Left lobe of liver (tissue), 2 donors: ENCODE results near the gene GALR2. TPM values are rescaled to one million over a fixed set of nuclear protein-coding genes. Genes with fewer than 3 reads are reported as not detected.
A peak's percentile ranks its signal among the peaks of the same experiment; 100 is the strongest.
"Not testable (repeated sequence)": the region's sequence is repeated elsewhere in the genome, so short reads cannot be mapped to it uniquely, and the experiment has no call there.

ENCODE experiments used
- ATAC-seq: fragments of 200-7000 bp; cut with Tn5 transposase; one replicate; pipeline ENCODE4 v1.9.1; 2020; ENCODE audit warnings: mild to moderate bottlenecking, moderate library complexity
- DNase-seq: peaks from one replicate; pipeline ENCODE4 v3.0.0-alpha.2; 2020; ENCODE audit warnings: low spot score
- total RNA-seq: library from RNA; stranded (reverse); gene quantifications from one replicate; pipeline ENCODE4 v1.2.1, GENCODE V29; 2021
- donor health status: DM: no; HTN: no; CAD: no; lungs with moderate emphysema.
- donor health status: DM: no; HTN: yes; CAD: no.

The GALR2 gene
- total RNA-seq, 1 donor from 2014 or later: not detected

- no peak for DNase-seq
Measured at GRCh38 chr17:76049836-76050537, 24.6 kb upstream of the GALR2 start.

GRCh38 chr17:76050538-76051467 lies 23.8 kb upstream of the GALR2 start:
- DNase-seq (no peak), ATAC-seq (no peak)

More at GRCh38 chr17:76049836-76050537, 24.6 kb upstream of the GALR2 start:
- ATAC-seq: no peak

GRCh38 chr17:76051561-76051960 lies 23.0 kb upstream of the GALR2 start:
- DNase-seq (no peak), ATAC-seq (no peak)

GRCh38 chr17:76053246-76054111 lies 21.1 kb upstream of the GALR2 start:
- no peak for DNase-seq

GRCh38 chr17:76054112-76054476 lies 20.5 kb upstream of the GALR2 start:
- DNase-seq: no peak
- no peak for ATAC-seq

More at GRCh38 chr17:76053246-76054111, 21.1 kb upstream of the GALR2 start:
- ATAC-seq: no peak

- ATAC-seq: no peak
- DNase-seq: no peak
Measured at GRCh38 chr17:76056882-76057281, 17.7 kb upstream of the GALR2 start.

- not testable (repeated sequence) for DNase-seq, ATAC-seq
Measured at GRCh38 chr17:76058264-76058663, 16.3 kb upstream of the GALR2 start.

- ATAC-seq: no peak
Measured at GRCh38 chr17:76063875-76064546, 10.6 kb upstream of the GALR2 start.

GRCh38 chr17:76065775-76066174 lies 8.8 kb upstream of the GALR2 start:
- no peak for ATAC-seq

More at GRCh38 chr17:76063875-76064546, 10.6 kb upstream of the GALR2 start:
- DNase-seq: no peak

GRCh38 chr17:76071531-76072147 lies 2.9 kb upstream of the GALR2 start:
- DNase-seq (no peak), ATAC-seq (peak; percentile 12)

More at GRCh38 chr17:76065775-76066174, 8.8 kb upstream of the GALR2 start:
- no peak for DNase-seq

GRCh38 chr17:76072148-76072858 lies 2.3 kb upstream of the GALR2 start, which contains the start of gene SRP68:
SRP68 (minus strand) TSS chr17:76072517; CDS start chr17:76072491, 26 bp downstream.
- ATAC-seq (peak; percentile 99), DNase-seq (peak; percentile 96)

- no peak for DNase-seq
- ATAC-seq: no peak
Measured at GRCh38 chr17:76075364-76076145, 974 bp downstream of the GALR2 start.

GRCh38 chr17:76076146-76076764 lies 1.7 kb downstream of the GALR2 start:
- ATAC-seq: no peak
- DNase-seq: no peak

GRCh38 chr17:76076765-76077583 lies 2.4 kb downstream of the GALR2 start:
- no peak for DNase-seq
- ATAC-seq: no peak

GRCh38 chr17:76077584-76078110 lies 3.1 kb downstream of the GALR2 start:
- DNase-seq (no peak), ATAC-seq (no peak)

GRCh38 chr17:76078370-76078769 lies 3.8 kb downstream of the GALR2 start:
- not testable (repeated sequence) for DNase-seq, ATAC-seq
